Mucosa of rectum (tissue), 2 donors: ENCODE results near the gene C15orf62.

Experiments
- H3K27ac ChIP-seq, 2 donors: one replicate each; pipeline ENCODE4 v1.7.0; 2013; ENCODE audit warnings: inconsistent platforms in 2 of 2, low read depth in 2 of 2, low read length in 2 of 2
- H3K27me3 ChIP-seq, 2 donors: one replicate each; pipeline ENCODE4 v1.7.0; 2013; ENCODE audit warnings: low read length in 2 of 2; ENCODE audit not compliant: control insufficient read depth in 2 of 2, insufficient read depth in 2 of 2
- H3K36me3 ChIP-seq, 2 donors: one replicate each; pipeline ENCODE4 v1.7.0; 2013; ENCODE audit warnings: low read length in 2 of 2; ENCODE audit not compliant: control insufficient read depth in 2 of 2, insufficient read depth in 2 of 2
- H3K4me1 ChIP-seq, 2 donors: one replicate each; pipeline ENCODE4 v1.7.0; 2013; ENCODE audit warnings: low read length in 2 of 2, mild to moderate bottlenecking in 1 of 2; ENCODE audit not compliant: control insufficient read depth in 2 of 2, insufficient read depth in 2 of 2
- H3K4me3 ChIP-seq, 2 donors: one replicate each; pipeline ENCODE4 v1.7.0; 2013; ENCODE audit warnings: low read length in 2 of 2
- H3K9ac ChIP-seq, 2 donors: one replicate each; pipeline ENCODE4 v1.7.0; 2013; ENCODE audit warnings: low read length in 2 of 2, low read depth in 1 of 2, mild to moderate bottlenecking in 1 of 2
- H3K9me3 ChIP-seq, 2 donors: one replicate each; pipeline ENCODE4 v1.7.0; 2013; ENCODE audit warnings: low read length in 2 of 2; ENCODE audit not compliant: control insufficient read depth in 2 of 2
- donor health status: healthy.
- donor health status: Normal muscosa, but diverticular disease.

The C15orf62 gene

DNA sequence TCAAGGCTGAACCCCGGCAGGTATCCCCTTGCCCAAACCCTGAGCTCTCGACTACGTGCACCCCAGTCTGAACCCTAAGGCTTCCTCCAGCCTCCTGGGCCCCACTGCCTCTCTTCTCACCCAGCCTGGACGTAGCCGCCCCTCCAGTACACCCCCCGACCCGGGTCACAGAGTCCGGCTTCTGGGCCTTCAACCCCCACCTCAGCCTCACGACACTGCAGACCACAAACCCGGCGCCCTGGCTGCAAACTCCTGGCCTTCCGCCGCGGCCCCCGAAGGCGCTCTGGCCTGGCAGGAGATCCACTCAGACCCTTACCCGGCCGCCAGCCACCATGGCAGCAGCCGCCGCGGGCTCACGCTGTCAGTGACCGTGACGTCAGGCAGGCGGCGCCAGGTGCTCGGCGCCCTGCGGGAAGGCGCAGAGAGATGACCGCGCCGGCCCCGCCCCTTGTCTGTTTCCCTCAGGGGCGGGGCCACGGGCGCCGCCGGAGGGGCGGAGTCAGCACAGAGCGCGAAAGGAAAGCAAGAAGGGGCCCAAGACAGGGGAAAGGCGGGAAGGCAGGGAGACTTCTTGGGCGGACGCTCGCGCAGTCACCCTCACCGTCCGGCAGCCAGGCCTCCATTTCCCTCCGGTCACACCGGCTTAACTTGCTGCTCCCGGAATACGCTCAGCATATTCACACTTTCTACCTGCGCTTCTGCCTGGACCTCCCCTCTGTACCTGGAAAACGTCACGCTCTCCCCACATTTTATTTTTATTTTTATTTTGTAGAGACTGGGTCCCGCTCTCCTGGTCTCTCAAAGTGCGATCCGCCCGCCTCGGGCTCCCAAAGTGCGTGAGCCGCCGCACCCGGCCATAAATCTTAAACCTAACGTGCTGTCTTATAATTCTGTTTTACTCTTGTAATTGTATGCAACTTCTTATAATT is 14.6 kb upstream of the C15orf62 start, which contains the start of gene RMDN3:
RMDN3 (minus strand) TSS at position 372 of the 929 bp plus-strand sequence. CDS start 471 bp downstream, outside the sequence.
- Histone ChIP-seq H3K27me3 (no peaks in the 10 kb centered on the region), H3K4me3 (peak within 1 kb of the TSS; percentile 89 to 98), H3K36me3 (peaks cover 17 to 24% of the 10 kb centered on the region in 2 donors), H3K27ac (peak within 1 kb of the TSS; percentile 81 to 94), H3K4me1 (peaks cover 5% of the 10 kb centered on the region in 2 donors), H3K9me3 (no peaks in the 10 kb centered on the region), H3K9ac (peak within 1 kb of the TSS; percentile 85 to 92)

DNA sequence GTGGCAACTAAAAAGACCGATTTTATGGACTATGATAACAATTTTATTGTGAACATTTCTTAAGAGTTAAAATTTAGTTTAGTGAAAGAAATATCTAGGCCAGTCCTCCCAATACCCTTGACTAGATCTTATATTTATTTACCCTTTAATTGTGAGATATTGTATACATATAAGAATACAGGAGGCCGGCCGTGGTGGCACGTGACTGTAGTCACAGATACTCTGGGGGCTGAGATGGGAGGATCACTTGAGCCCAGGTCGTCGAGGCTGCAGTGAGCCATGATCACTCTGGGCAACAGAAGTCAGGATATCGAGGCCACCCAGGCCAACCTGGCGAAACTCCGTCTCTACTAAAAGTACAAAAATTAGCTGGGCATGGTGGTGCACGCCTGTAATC is 14.0 kb upstream of the C15orf62 start:
- Histone ChIP-seq H3K27me3 (no peaks in the 10 kb centered on the region), H3K36me3 (peaks cover 14 to 20% of the 10 kb centered on the region in 2 donors), H3K27ac (peak overlapping the region in 1 of 2 donors; percentile 94), H3K4me1 (peaks cover 5% of the 10 kb centered on the region in 2 donors), H3K9me3 (no peaks in the 10 kb centered on the region), H3K9ac (peak overlapping the region; percentile 85 to 92), H3K4me3 (peak overlapping the region; percentile 89 to 98)

DNA sequence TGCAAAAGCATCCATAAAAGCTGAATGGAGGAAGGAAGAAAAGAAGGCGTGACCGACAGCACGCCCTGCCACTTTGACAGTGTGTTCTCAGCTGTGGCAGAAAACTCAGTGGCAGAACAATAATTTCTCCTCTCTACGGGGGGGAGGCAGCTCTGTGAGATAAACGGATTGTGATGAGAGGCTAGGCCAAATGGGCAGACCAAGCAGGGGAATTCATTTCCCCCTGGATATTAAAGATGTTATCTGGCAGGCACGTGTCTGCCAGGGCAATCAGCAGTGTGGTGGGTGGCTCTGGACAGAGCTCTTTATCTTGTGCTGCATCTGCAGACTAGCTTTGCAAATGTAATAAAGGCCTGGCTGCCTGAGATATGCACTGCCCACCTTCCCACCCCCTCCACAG is 12.8 kb upstream of the C15orf62 start:
- Histone ChIP-seq H3K9me3 (no peaks in the 10 kb centered on the region), H3K27ac (no peak overlapping the region), H3K4me1 (peaks cover 5% of the 10 kb centered on the region in 2 donors), H3K4me3 (no peak overlapping the region), H3K36me3 (peaks cover 3 to 9% of the 10 kb centered on the region in 2 donors), H3K27me3 (no peaks in the 10 kb centered on the region), H3K9ac (no peak overlapping the region)

DNA sequence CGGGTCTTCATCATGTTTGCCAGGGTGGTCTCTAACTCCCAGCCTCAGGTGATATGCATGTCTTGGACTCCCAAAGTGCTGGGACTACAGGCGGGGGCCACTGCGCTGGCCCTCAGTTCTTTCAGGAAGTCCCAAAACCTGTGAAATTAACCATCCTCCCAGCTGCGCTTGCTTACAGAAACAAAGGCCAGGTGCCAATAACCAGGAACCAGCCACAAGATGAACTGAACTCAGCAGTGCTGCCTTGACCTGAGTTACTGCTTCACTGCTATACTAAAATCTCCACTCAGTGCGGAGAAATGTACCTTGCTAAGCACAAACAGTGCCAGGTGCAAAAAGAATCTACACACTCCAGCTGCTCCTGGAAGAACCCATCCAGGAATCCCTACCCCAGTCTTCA is 9.8 kb upstream of the C15orf62 start:
- Histone ChIP-seq H3K4me1 (peaks cover 14 to 26% of the 10 kb centered on the region in 2 donors), H3K4me3 (no peak overlapping the region), H3K27ac (no peak overlapping the region), H3K36me3 (no peaks in the 10 kb centered on the region), H3K9me3 (no peaks in the 10 kb centered on the region), H3K27me3 (no peaks in the 10 kb centered on the region), H3K9ac (no peak overlapping the region)

DNA sequence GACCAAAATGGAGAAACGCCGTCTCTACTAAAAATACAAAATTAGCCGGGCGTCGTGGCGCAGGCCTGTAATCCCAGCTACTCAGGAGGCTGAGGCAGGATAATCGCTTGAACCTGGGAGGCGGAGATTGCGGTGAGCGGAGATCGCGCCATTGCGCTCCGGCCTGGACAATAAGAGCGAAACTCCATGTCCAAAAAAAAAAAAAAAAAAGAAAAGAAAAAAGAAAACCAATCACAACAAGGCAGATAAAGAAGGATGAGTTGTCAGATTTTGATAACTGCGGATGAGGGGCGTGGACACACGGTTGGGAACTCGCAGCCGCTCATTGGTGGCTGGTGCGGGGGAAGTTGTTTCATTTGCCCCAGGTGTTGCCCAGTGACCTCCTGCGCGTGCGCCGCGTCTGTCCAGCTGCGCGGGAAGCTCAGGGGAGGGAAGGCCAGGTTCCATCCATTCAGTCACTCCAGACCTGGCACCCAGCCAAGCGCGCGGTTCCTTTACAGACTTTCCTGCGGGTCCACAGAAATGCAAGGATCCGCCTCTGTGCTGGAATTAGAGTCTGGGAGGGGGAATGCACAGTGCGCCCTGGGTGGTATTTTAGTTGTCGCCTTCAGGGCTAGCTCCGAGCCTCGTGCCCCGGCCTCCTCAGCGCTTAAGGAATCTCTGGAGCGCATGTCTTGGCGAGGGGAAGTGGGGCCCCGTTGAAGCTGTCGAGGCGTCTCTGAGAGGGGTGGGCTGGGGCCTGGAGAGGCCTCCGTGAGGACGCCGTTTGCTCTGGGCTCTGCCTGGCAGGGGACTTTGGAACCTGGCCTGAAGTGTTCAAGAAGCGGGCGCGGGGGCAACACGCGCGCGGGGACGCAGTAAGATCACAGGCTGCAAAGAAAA is 6.6 kb upstream of the C15orf62 start:
- Histone ChIP-seq H3K36me3 (no peaks in the 10 kb centered on the region), H3K4me3 (peak overlapping the region; percentile 74 to 78), H3K4me1 (peaks cover 26 to 35% of the 10 kb centered on the region in 2 donors), H3K27ac (peak overlapping the region; percentile 83 to 88), H3K27me3 (no peaks in the 10 kb centered on the region), H3K9me3 (no peaks in the 10 kb centered on the region), H3K9ac (peak overlapping the region; percentile 53 to 63)

DNA sequence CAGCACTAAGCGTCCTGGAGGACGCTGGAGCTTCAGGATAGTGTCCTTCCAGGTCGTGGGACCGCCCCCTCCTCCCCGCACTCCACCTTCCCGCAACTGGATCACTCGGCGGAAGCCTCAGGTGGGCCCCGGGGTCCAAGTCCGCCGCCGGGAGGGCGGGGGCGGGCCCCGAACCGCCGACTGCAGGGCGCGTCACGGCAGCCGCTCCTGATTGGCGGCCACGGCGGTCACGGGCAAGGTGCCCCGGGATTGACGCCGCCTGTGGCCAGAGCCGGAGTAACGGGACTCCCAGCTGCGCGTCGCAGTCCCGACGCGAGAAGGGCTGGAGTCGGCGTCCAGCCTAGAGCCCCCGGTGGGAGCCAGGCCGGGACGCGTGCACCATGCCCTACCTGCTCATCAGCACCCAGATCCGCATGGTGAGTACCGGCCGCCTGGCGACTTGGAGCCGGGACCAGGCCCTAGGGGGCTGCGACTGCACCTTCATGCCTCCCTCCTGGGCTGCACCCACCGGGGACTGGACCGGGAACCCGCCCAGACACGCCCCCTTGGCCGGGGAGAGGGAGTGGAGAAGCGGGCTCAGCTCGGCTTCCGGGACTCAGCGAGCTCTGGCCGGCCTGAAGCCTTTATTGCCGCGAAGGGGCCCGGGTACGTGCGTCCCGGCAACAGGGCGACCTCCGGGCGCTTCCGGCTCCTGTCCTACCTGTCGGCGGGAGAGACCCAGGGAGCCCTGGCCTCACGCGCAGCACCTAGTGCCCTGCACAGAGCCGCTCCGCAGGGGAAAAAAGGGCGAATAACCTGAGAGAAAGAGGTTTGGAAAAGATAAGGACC is 5.8 kb upstream of the C15orf62 start, which contains the start of gene GCHFR:
GCHFR (plus strand) TSS at position 268 of the 828 bp plus-strand sequence; CDS start at position 381, 113 bp downstream.
- no peaks in the 10 kb centered on the region for H3K36me3 ChIP-seq
- H3K27ac ChIP-seq = peak within 1 kb of the TSS; percentile 83 to 88
- no peaks in the 10 kb centered on the region for H3K9me3 ChIP-seq
- no peaks in the 10 kb centered on the region for H3K27me3 ChIP-seq
- peak within 1 kb of the TSS; percentile 53 to 81 for H3K9ac ChIP-seq
- H3K4me1 ChIP-seq = peaks cover 35 to 44% of the 10 kb centered on the region in 2 donors
- peak within 1 kb of the TSS; percentile 74 to 78 for H3K4me3 ChIP-seq

DNA sequence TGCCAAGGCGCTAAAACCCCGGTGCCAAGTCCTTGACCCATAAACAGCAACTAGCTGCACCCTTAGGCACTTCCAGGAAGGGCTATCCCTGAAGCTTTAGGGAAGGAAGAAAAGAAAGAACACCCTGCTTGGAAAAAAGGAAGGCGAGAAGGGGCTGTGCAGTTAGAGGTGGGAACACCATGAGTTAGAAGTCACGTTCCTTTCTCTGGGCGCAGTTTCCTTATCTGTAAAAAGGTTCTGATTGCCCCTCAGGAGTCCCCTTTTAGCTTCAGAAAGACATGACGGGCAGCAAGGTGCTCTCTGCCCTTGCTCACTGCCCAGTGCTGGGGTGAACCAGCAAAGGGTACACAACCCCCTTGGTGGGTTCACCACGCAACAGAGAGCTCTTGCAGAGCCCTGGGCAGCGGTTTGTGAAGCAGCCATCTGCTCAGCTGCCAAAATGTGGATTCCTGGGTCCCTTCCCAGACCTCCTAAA is 5.1 kb upstream of the C15orf62 start:
- Histone ChIP-seq H3K9me3 (no peaks in the 10 kb centered on the region), H3K9ac (peak overlapping the region; percentile 53 to 81), H3K36me3 (no peaks in the 10 kb centered on the region), H3K27ac (peak overlapping the region; percentile 83 to 88), H3K27me3 (no peaks in the 10 kb centered on the region), H3K4me1 (peaks cover 42 to 50% of the 10 kb centered on the region in 2 donors), H3K4me3 (peak overlapping the region; percentile 74 to 78)

DNA sequence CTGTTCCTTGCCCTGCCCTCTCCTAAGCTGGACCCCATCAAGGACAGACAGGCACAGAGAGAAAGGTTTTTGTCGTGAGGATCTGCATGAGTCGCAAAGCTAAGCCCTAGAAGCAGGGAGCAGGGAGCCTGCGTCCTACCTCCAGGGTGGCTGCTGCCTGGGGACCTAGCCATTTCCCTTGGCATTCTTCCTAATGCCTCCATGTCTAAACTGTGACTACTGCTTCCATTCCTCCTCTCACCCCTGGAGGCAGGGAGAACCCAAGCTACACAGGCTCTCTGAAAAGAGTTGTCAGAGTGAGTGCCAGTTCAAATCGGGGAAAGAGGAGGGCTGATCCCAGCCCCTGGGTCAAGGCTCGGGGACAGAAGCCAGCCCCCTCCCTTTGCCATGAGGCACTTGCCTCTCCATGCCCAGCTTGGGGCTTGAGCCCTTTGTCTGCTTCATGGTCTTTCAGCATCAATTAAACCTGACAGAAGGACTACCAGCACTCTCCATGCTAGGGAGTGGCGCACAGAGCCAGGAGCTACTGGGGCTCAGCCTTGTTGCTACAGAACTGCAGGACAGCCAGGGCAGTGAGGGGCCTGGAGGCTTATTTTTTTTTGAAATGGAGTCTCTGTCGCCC is 3.5 kb upstream of the C15orf62 start:
- H3K36me3 ChIP-seq = no peaks in the 10 kb centered on the region
- no peaks in the 10 kb centered on the region for H3K9me3 ChIP-seq
- H3K4me1 ChIP-seq = peaks cover 48 to 64% of the 10 kb centered on the region in 2 donors
- no peak overlapping the region for H3K4me3 ChIP-seq
- no peak overlapping the region for H3K27ac ChIP-seq
- H3K9ac ChIP-seq = no peak overlapping the region
- H3K27me3 ChIP-seq = no peaks in the 10 kb centered on the region
